ENCODE results near the gene PROKR1.

PROKR1 gene

GRCh38 chr2:68698567-68699377 is 55.4 kb downstream of the PROKR1 start:
- DNase-seq (ENCODE audit: low spot score): no peak

GRCh38 chr2:68700560-68700959 is 57.2 kb downstream of the PROKR1 start:
- no peak for DNase-seq (ENCODE audit: low spot score)

- DNase-seq (ENCODE audit: low spot score): no peak
Measured at GRCh38 chr2:68706637-68707036, 63.3 kb downstream of the PROKR1 start.

Data from LoVo (cell line).